ENCODE data around the gene MCM8.

The MCM8 gene

GRCh38 chr20:5973971-5974370 lies 23.5 kb downstream of the MCM8 start:
- Histone ChIP-seq H3K9ac (ENCODE audit: low read depth, low read length) (no peak overlapping the region), H3K27ac (ENCODE audit: low read length) (no peak overlapping the region), H3K36me3 (ENCODE audit: insufficient read depth, low read length) (peaks cover 95% of the 10 kb centered on the region), H4K20me1 (ENCODE audit: insufficient read depth, low read length) (no peaks in the 10 kb centered on the region; the same call in 1 of the 2 replicates), H3K4me2 (ENCODE audit: insufficient read depth, low read length) (no peak overlapping the region), H3K4me3 (ENCODE audit: low read depth in 1 of 2, low read length in 2 of 2) (no peak overlapping the region), H3K9me3 (ENCODE audit: insufficient read depth, low read length, severe bottlenecking) (no peaks in the 10 kb centered on the region), H3K79me2 (ENCODE audit: insufficient read depth, low read length) (no peaks in the 10 kb centered on the region), H3K4me1 (ENCODE audit: insufficient read depth, low read length) (no peaks in the 10 kb centered on the region), H2AFZ (ENCODE audit: low read depth, low read length) (no peak overlapping the region), H3K27me3 (ENCODE audit: insufficient read depth, low read length, poor library complexity) (no peaks in the 10 kb centered on the region)
- no peak for ATAC-seq (ENCODE audit: insufficient read depth, low read depth)
- DNase-seq, result no peak
- TF ChIP-seq, protein P1, sequence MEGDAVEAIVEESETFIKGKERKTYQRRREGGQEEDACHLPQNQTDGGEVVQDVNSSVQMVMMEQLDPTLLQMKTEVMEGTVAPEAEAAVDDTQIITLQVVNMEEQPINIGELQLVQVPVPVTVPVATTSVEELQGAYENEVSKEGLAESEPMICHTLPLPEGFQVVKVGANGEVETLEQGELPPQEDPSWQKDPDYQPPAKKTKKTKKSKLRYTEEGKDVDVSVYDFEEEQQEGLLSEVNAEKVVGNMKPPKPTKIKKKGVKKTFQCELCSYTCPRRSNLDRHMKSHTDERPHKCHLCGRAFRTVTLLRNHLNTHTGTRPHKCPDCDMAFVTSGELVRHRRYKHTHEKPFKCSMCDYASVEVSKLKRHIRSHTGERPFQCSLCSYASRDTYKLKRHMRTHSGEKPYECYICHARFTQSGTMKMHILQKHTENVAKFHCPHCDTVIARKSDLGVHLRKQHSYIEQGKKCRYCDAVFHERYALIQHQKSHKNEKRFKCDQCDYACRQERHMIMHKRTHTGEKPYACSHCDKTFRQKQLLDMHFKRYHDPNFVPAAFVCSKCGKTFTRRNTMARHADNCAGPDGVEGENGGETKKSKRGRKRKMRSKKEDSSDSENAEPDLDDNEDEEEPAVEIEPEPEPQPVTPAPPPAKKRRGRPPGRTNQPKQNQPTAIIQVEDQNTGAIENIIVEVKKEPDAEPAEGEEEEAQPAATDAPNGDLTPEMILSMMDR (IDR thresholded peaks at IDR 0.05; ENCODE audit: borderline replicate concordance, extremely low read depth, low read length, poor library complexity, severe bottlenecking), result no peak
- no peak for TF ChIP-seq EZH2 (IDR thresholded peaks at IDR 0.05; ENCODE audit: borderline replicate concordance, low read depth, low read length, severe bottlenecking)

DNA sequence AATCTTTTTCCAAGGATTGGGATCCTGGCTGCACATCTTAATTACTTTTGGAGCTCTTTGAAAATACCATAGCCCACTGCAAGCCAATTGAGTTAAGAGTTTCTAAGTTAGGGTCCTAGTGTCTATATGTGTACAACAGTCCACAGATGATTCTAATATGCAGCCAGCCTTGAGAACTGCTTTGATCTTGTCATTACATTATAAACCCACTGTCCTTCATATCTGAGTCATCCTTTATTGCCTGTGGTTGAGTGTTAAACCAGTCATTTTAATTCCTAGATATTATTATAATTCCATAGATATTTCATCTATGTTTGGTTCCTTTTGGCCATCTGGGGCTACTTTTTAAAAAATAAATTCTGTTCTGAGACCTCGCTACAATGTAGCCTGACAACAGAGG lies 24.1 kb downstream of the MCM8 start:
- Histone ChIP-seq H3K36me3 (ENCODE audit: insufficient read depth, low read length) (peaks cover 95% of the 10 kb centered on the region), H3K27ac (ENCODE audit: low read length) (no peak overlapping the region), H2AFZ (ENCODE audit: low read depth, low read length) (no peak overlapping the region), H3K4me1 (ENCODE audit: insufficient read depth, low read length) (no peaks in the 10 kb centered on the region), H3K9me3 (ENCODE audit: insufficient read depth, low read length, severe bottlenecking) (no peaks in the 10 kb centered on the region), H3K4me3 (ENCODE audit: low read depth in 1 of 2, low read length in 2 of 2) (no peak overlapping the region), H3K27me3 (ENCODE audit: insufficient read depth, low read length, poor library complexity) (no peaks in the 10 kb centered on the region), H3K4me2 (ENCODE audit: insufficient read depth, low read length) (no peak overlapping the region), H3K9ac (ENCODE audit: low read depth, low read length) (no peak overlapping the region), H4K20me1 (ENCODE audit: insufficient read depth, low read length) (no peaks in the 10 kb centered on the region; the same call in 1 of the 2 replicates), H3K79me2 (ENCODE audit: insufficient read depth, low read length) (no peaks in the 10 kb centered on the region)
- DNase-seq (no peak), ATAC-seq (ENCODE audit: insufficient read depth, low read depth) (no peak)
- TF ChIP-seq, protein P1 (IDR thresholded peaks at IDR 0.05; ENCODE audit: borderline replicate concordance, extremely low read depth, low read length, poor library complexity, severe bottlenecking), result no peak
- no peak for TF ChIP-seq EZH2 (IDR thresholded peaks at IDR 0.05; ENCODE audit: borderline replicate concordance, low read depth, low read length, severe bottlenecking)

GRCh38 chr20:5975778-5976177 lies 25.3 kb downstream of the MCM8 start:
- H3K27ac ChIP-seq (ENCODE audit: low read length), result no peak overlapping the region
- ATAC-seq (ENCODE audit: insufficient read depth, low read depth) (no peak), DNase-seq (no peak)
- H3K79me2 ChIP-seq (ENCODE audit: insufficient read depth, low read length), result no peaks in the 10 kb centered on the region
- H3K9me3 ChIP-seq (ENCODE audit: insufficient read depth, low read length, severe bottlenecking), result no peaks in the 10 kb centered on the region
- no peaks in the 10 kb centered on the region for H3K27me3 ChIP-seq (ENCODE audit: insufficient read depth, low read length, poor library complexity)
- H2AFZ ChIP-seq (ENCODE audit: low read depth, low read length), result no peak overlapping the region
- H4K20me1 ChIP-seq (ENCODE audit: insufficient read depth, low read length), result no peaks in the 10 kb centered on the region; the same call in 1 of the 2 replicates
- H3K4me1 ChIP-seq (ENCODE audit: insufficient read depth, low read length), result no peaks in the 10 kb centered on the region
- H3K4me2 ChIP-seq (ENCODE audit: insufficient read depth, low read length), result no peak overlapping the region
- TF ChIP-seq, protein P1 (IDR thresholded peaks at IDR 0.05; ENCODE audit: borderline replicate concordance, extremely low read depth, low read length, poor library complexity, severe bottlenecking), result no peak
- no peak for TF ChIP-seq EZH2 (IDR thresholded peaks at IDR 0.05; ENCODE audit: borderline replicate concordance, low read depth, low read length, severe bottlenecking)
- peaks cover 92% of the 10 kb centered on the region for H3K36me3 ChIP-seq (ENCODE audit: insufficient read depth, low read length)
- H3K4me3 ChIP-seq (ENCODE audit: low read depth in 1 of 2, low read length in 2 of 2), result no peak overlapping the region
- no peak overlapping the region for H3K9ac ChIP-seq (ENCODE audit: low read depth, low read length)

DNA sequence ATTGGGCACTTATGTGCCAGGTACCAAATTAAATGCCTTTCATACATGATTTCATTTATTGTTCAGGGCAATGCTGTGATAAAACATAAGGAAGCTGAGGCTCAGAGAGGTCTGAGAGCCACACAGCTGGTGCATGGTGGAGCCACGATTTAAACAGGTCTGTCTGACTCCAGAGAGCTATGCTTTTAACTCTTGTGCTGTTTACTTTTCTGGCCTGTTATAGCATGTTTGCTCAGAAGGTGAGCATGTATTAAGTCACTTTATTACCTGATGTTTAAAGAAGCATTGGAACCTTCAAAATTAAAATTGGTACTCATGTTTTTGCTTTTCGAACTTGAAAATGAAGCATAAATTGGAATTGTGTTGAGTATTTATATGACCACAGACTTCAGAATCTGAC lies 26.8 kb downstream of the MCM8 start:
- no peaks in the 10 kb centered on the region for H3K4me1 ChIP-seq (ENCODE audit: insufficient read depth, low read length)
- peaks cover 94% of the 10 kb centered on the region for H3K36me3 ChIP-seq (ENCODE audit: insufficient read depth, low read length)
- no peaks in the 10 kb centered on the region for H3K9me3 ChIP-seq (ENCODE audit: insufficient read depth, low read length, severe bottlenecking)
- TF ChIP-seq EZH2 (IDR thresholded peaks at IDR 0.05; ENCODE audit: borderline replicate concordance, low read depth, low read length, severe bottlenecking), result no peak
- TF ChIP-seq, protein P1 (IDR thresholded peaks at IDR 0.05; ENCODE audit: borderline replicate concordance, extremely low read depth, low read length, poor library complexity, severe bottlenecking), result no peak
- H4K20me1 ChIP-seq (ENCODE audit: insufficient read depth, low read length), result no peaks in the 10 kb centered on the region; the same call in 1 of the 2 replicates
- no peak for DNase-seq
- no peak overlapping the region for H2AFZ ChIP-seq (ENCODE audit: low read depth, low read length)
- H3K4me3 ChIP-seq (ENCODE audit: low read depth in 1 of 2, low read length in 2 of 2), result no peak overlapping the region
- no peak overlapping the region for H3K4me2 ChIP-seq (ENCODE audit: insufficient read depth, low read length)
- H3K9ac ChIP-seq (ENCODE audit: low read depth, low read length), result no peak overlapping the region
- no peaks in the 10 kb centered on the region for H3K27me3 ChIP-seq (ENCODE audit: insufficient read depth, low read length, poor library complexity)
- ATAC-seq (ENCODE audit: insufficient read depth, low read depth), result no peak
- no peak overlapping the region for H3K27ac ChIP-seq (ENCODE audit: low read length)
- H3K79me2 ChIP-seq (ENCODE audit: insufficient read depth, low read length), result no peaks in the 10 kb centered on the region
